ENCODE measurements around the gene BTBD9. TPM values are rescaled to one million over a fixed set of nuclear protein-coding genes. Genes with fewer than 3 reads are reported as not detected.

BTBD9 gene
- total and polyA plus RNA-seq, 2 of the 13 experiments (the other 11 are each of a cell fraction or from before 2014, with no cell fraction given), result 1.2 to 3.0 TPM

- no peak for TF ChIP-seq GABPB1 (CRISPR knock-in tag; IDR thresholded peaks at IDR 0.05)
- no peak for TF ChIP-seq ZNF770 (CRISPR knock-in tag; IDR thresholded peaks at IDR 0.05)
- no peak for TF ChIP-seq SOX13 (IDR thresholded peaks at IDR 0.05)
- no peak for TF ChIP-seq SOX13 (CRISPR knock-in tag; conservative IDR thresholded peaks at IDR 0.05 in 1 of 2, IDR thresholded peaks at IDR 0.05 in 1 of 2)
- no peak for TF ChIP-seq ZNF790 (CRISPR knock-in tag; IDR thresholded peaks at IDR 0.05; ENCODE audit: borderline replicate concordance)
Observed at GRCh38 chr6:38174315-38174714, 465.4 kb downstream of the BTBD9 start (continued).

- no peak overlapping the region for H3K27ac ChIP-seq (ENCODE audit: extremely low read length, insufficient read depth, low read length)
- BruUV-seq (replicated peaks), result no TSS peak
- TF ChIP-seq CHD4 (IDR thresholded peaks at IDR 0.05; ENCODE audit: borderline replicate concordance, low read length) (no peak), MXD4 (CRISPR knock-in tag; IDR thresholded peaks at IDR 0.05) (no peak), RCOR2 (CRISPR knock-in tag; IDR thresholded peaks at IDR 0.05) (no peak), ISL2 (CRISPR knock-in tag; IDR thresholded peaks at IDR 0.05) (no peak), CBX1 (IDR thresholded peaks at IDR 0.05; ENCODE audit: low read depth) (no peak), HNF4A (CRISPR knock-in tag; IDR thresholded peaks at IDR 0.05) (no peak), YEATS4 (CRISPR knock-in tag; IDR thresholded peaks at IDR 0.05; ENCODE audit: borderline replicate concordance) (no peak), NBN (conservative IDR thresholded peaks at IDR 0.05) (no peak), ATF4 (CRISPR knock-in tag; IDR thresholded peaks at IDR 0.05) (no peak), IKZF4 (CRISPR knock-in tag; IDR thresholded peaks at IDR 0.05; ENCODE audit: borderline replicate concordance, low read depth, not compliant biosample characterization) (no peak), PBX3 (CRISPR knock-in tag; IDR thresholded peaks at IDR 0.05; ENCODE audit: borderline replicate concordance) (no peak), ZNF569 (CRISPR knock-in tag; IDR thresholded peaks at IDR 0.05; ENCODE audit: borderline replicate concordance) (no peak), MYPOP (CRISPR knock-in tag; IDR thresholded peaks at IDR 0.05) (no peak)
- intact Hi-C loops (cut with micrococcal nuclease; ENCODE audit: unreplicated experiment), result loop anchor here (10.0 kb wide), 1 partner anchor 321 kb away; no protein-coding TSS in a partner anchor
- no peaks in the 10 kb centered on the region for H3K36me3 ChIP-seq (replicated peaks in 1 of 2; ENCODE audit: control insufficient read depth in 1 of 2, insufficient read depth in 2 of 2, low read length in 2 of 2)
- 100% methylated on average over 3 of the region's 11 CpGs for WGBS (ENCODE audit: low lambda C conversion rate)
- ATAC-seq, result no peak
- no peak for FAIRE-seq
- no peaks in the 10 kb centered on the region for H4K20me1 ChIP-seq (ENCODE audit: insufficient read depth, low read length)
- no peak for DNase-seq (ENCODE audit: low spot score)
- no peaks in the 10 kb centered on the region for H3K27me3 ChIP-seq (ENCODE audit: control insufficient read depth in 1 of 2, insufficient read depth in 2 of 2, low read length in 2 of 2)
- H3K4me1 ChIP-seq (ENCODE audit: insufficient read depth, low read length), result peaks cover 70% of the 10 kb centered on the region
- H3K4me3 ChIP-seq (replicated peaks in 1 of 3; ENCODE audit: insufficient read depth in 1 of 3, low read depth in 2 of 3, low read length in 3 of 3), result no peak overlapping the region
- no peak overlapping the region for H3K9ac ChIP-seq (ENCODE audit: insufficient read depth, low read depth, low read length)
- H3K4me2 ChIP-seq (ENCODE audit: low read depth, low read length), result no peak overlapping the region
- CTCF ChIA-PET (ENCODE audit: low intra/inter-chr PET ratio, low total read pairs), result no interaction called here
- POLR2A ChIA-PET, result no interaction called here
- in situ Hi-C loops (cut with HindIII; ENCODE audit: extremely low pct_ligation_motif_present, low pct_unique_long_range_greater_than_20kb), result no loop called here
- H3K9me3 ChIP-seq (ENCODE audit: low read length), result no peaks in the 10 kb centered on the region
- no peaks in the 10 kb centered on the region for H3K79me2 ChIP-seq (ENCODE audit: insufficient read depth, low read length)
- no peak overlapping the region for H2AFZ ChIP-seq (ENCODE audit: low read length)
Observed at GRCh38 chr6:38173909-38174308, 465.8 kb downstream of the BTBD9 start.
